Fibroblast of pulmonary artery (primary cell): Measurements from ENCODE around the gene C6.

Experiments
- DNase-seq: peaks from one replicate; pipeline ENCODE4 v3.0.0-alpha.2; 2010; ENCODE audit warnings: low read depth
- H3K4me3 ChIP-seq: replicated peaks from 2 replicates; pipeline ENCODE4 v1.5.1; 2011; ENCODE audit warnings: low read depth, mild to moderate bottlenecking, control low read depth, low read length, moderate library complexity
- TF ChIP-seq, protein P1 (sequence below): IDR thresholded peaks from 2 replicates; pipeline ENCODE4 v1.5.1; 2011; ENCODE audit warnings: mild to moderate bottlenecking, control low read depth, low read length, inconsistent platforms; ENCODE audit errors: missing control alignments

Gene C6

DNA sequence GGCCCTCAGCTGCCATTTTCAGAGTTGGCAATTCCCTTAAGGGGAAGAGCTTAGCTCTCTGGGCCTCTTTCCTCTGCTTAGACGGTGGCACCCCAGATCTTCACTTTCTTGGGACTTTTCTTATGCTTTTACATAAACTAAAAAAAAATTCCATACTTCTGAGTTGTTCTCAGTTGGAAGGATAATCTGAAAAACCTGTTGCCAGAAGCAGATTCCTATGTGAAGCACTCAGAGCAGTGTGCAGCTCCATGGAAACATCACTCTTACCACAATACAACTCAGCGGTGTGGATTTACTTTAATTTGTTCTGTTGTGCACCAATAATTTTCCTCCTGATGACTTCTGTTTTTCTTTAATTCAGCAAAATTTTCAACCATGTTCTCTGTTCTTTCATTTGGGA lies 98.1 kb downstream of the C6 start:
- no peak overlapping the region for H3K4me3 ChIP-seq
- TF ChIP-seq, protein P1, sequence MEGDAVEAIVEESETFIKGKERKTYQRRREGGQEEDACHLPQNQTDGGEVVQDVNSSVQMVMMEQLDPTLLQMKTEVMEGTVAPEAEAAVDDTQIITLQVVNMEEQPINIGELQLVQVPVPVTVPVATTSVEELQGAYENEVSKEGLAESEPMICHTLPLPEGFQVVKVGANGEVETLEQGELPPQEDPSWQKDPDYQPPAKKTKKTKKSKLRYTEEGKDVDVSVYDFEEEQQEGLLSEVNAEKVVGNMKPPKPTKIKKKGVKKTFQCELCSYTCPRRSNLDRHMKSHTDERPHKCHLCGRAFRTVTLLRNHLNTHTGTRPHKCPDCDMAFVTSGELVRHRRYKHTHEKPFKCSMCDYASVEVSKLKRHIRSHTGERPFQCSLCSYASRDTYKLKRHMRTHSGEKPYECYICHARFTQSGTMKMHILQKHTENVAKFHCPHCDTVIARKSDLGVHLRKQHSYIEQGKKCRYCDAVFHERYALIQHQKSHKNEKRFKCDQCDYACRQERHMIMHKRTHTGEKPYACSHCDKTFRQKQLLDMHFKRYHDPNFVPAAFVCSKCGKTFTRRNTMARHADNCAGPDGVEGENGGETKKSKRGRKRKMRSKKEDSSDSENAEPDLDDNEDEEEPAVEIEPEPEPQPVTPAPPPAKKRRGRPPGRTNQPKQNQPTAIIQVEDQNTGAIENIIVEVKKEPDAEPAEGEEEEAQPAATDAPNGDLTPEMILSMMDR: no peak
- DNase-seq: peak; percentile 75

DNA sequence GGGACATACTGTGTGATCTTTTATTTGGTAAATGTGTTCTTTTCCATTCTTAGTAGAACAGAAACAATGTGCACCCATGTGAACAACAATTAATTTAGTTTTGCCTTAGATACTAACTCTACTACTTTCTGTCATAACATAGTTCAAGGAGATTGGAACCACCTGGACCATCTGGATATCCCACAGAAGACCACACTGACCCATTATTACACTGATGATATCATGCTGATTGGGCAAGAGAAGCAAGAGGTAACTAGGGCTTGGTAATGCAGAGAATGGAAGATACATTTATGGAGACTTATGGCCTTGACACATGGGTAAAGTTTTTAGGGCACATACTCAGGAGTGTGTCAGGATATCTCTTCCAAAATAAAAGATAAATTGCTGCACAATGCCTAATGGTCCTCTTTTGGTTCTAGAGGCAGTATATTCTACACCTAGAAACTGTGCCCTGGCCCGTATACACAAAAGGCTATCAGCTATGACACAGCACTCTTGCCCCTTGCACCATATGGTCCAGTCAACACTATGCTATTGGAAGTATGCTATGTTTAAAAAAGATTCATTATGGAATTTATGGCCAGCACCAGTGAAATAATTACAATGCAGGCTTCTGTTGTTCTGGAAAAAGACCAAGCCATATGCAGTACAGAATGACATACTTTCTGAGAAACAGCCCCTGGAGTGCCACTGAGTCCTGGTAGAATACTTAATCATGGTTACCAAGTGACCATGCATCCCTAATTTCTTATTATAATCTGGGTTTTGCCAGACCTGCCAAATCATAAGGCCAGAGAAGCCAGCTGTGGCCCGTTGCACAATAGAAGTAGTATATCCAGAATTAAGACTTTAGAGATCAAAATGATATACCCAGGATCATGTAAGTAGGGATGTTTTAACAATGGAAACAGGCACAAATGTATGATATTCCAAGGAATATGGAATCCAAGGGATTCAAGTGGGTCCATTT lies 100.6 kb downstream of the C6 start:
- DNase-seq: peak; percentile 39
- TF ChIP-seq, protein P1: no peak
- H3K4me3 ChIP-seq: no peak overlapping the region

DNA sequence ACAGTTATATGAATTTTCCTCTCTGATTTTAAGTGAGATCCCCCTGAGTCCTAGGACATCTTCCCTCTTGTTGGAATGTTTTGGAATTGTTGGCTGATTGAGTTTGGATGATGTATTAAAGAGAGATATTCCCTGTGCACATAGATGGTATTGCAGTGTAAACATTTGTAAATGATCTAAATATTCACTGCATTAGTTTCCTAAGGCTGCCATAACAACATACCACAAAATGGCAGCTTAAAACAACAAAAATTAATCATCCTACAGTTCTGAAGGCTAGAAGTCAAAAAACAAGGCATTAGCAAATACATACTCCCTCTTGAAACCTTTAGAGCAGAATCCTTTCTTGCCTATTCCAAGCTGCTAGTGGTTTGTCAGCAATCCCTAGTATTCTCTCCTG lies 104.1 kb downstream of the C6 start:
- TF ChIP-seq, protein P1: no peak
- DNase-seq: no peak
- no peak overlapping the region for H3K4me3 ChIP-seq

DNA sequence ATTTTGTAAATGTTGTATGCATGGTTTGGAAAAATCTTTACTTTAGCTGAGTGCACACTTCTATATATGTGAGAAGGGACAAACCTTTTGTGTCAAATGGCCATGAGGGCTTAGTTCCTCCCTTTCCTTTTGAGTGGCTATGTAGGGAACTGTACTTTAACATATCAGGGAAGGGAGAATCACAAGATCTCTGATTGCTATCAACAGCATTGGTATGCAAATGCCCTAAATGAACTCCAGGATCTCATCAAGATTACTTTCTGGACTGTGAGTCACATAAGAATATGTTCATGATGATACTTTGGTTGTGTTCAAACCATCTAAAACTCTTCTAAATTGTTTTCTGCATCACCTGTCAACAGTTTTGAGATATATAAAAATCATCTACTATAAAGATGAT lies 111.0 kb downstream of the C6 start:
- no peak for DNase-seq
- H3K4me3 ChIP-seq: no peak overlapping the region
- TF ChIP-seq, protein P1: no peak

DNA sequence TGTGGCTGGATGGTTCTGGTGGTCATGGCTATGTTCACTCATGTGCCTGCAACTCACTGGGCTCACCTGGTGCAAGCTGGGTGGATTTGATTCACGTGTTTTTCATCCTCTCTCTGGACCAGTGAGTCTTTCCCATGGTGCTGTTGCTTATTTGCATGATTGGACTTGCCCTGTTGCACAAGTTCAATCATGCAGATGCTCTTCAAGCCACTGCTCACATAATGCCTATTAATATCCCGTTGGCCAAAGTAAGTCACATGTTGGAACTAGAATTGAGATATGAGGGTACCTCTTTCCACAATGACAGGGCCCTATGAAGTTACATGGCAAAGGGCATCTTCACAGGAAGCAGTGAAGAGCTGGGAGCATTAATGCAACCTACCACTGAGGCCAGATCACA lies 115.7 kb downstream of the C6 start:
- no peak for DNase-seq
- TF ChIP-seq, protein P1: no peak
- no peak overlapping the region for H3K4me3 ChIP-seq

DNA sequence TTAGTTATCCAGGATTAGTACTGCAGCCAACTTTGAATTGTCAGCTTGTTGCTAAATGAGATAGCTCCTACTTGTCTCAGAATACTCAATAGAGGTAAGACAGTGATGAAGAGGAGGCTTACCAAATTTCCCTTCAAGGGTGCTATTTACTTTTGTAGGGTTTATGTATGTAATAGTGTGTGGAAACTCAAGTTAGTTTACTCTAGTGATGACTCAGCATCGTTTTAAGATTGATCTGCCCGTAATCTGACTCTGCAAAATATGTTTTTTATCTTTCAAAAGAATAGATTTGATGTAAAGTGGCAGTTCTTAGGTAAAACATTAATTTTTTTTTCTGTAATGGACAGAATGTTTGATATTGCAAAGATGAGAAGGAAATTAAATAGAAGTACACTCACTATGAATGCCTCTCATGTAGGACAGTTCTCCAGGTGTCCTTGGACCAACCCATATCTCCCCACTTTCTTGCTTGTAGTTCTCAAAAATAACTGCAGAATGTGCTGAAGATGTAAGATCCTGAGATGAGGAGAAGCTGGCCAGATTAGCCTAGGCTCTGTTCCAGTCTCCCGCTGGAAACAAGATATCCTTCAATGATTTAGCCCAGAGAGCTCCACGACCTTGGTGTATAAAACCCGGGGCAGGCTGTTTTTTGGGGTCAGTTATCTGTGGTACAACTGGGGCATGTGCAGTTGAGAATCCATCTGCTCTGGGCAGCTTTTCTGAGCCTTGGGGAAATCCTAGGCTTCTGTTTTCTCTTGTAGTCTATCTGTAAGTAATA lies 117.8 kb downstream of the C6 start:
- TF ChIP-seq, protein P1: no peak
- DNase-seq: no peak
- no peak overlapping the region for H3K4me3 ChIP-seq
